Measurements from ENCODE around the gene RLIM.

RLIM gene

DNA sequence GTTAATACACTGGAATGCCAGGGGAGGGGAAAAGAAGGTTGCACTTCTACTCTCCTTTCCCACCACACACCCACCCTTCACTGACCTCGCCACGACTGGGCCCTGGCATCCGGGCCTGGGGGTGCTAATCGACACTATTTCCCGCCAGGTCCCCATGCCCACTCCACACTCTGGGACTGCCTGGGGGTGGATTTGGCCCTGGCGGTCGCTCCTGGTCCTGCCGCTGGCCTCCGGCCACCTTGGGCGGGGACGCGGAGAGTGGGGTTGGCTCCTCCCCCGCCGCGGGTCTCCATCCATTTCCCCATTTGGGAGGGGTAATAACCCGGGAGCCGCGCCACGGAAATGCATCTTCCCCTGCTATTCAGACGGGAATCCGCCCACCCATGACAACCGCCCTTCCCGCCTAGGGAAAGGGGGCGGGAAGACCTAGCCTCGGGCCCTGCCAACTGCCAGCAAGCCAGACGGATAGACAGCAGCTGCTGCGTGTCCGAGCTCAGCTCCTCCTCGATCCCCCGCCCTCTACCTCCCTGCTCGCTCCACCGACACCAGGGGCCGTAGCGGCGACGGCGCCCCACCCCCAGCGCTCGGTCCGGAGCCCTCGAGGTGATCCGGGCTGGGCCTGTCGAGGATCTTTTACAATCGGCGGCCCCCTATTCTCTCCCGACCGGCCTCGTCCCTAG is 78.1 kb downstream of the RLIM start:
- DNase-seq (ENCODE audit: low read depth) = no peak

DNA sequence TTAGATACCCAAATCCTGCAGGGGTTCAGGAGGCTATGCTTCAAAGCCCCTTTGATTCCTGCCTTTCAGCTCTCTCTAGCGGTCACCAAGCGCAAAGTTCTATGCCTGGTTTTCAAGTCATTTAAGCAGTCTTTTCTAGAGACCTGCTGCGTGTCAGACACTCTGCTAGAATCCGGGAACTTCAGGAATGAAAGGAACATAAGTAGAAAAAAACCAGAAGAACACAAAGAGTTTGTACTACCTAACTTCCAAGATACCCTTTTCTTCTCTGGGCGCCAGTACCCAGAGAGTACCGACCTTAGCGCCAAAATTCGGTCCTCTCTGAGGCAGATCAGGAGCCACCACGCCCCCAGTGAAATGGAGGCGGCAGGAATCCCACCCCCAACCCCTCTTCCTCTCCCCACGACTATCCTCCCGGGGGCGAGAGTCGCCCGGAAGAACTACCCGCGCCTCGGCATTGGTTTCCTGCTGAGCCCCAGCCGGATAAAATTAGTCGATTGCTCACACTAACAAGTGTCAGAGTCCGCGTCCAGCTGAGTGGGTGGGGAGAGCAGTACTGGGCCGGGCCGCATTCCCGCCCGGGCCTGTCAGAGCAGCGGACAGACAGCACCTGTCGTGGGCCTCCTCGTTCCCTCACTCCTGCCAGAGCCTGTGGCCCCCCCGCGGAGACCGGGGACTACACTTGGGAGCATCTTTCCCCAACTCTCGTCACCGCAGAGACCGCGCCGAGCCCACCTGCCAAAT is 78.8 kb downstream of the RLIM start:
- no peak for DNase-seq (ENCODE audit: low read depth)

All from T follicular helper cell (primary cell).